Measurements from ENCODE around the gene OSBPL8. TPM values are rescaled to one million over a fixed set of nuclear protein-coding genes. Genes with fewer than 3 reads are reported as not detected.
"Not testable (repeated sequence)": the region's sequence is repeated elsewhere in the genome, so short reads cannot be mapped to it uniquely, and the experiment has no call there.

OSBPL8 gene
- total and polyA plus RNA-seq, 2 donors, result 32.7 to 41.7 TPM

- H3K4me1 ChIP-seq (ENCODE audit: control insufficient read depth in 2 of 2, insufficient read depth in 2 of 2, low read length in 2 of 2), result no peaks in the 10 kb centered on the region
- DNase-seq (ENCODE audit: low read depth in 6 of 9, low spot score in 9 of 9), result no peak
- H3K36me3 ChIP-seq (ENCODE audit: control insufficient read depth in 2 of 2, insufficient read depth in 2 of 2, low read length in 1 of 2), result no peaks in the 10 kb centered on the region
- H3K4me3 ChIP-seq (ENCODE audit: low read length in 2 of 2), result no peak overlapping the region
- no peaks in the 10 kb centered on the region for H3K9me3 ChIP-seq (ENCODE audit: control insufficient read depth in 2 of 2, insufficient read depth in 1 of 2, low read length in 1 of 2)
- WGBS, result 87% methylated on average over 9 of the region's 9 CpGs
- H3K27me3 ChIP-seq (ENCODE audit: control insufficient read depth in 2 of 2, insufficient read depth in 1 of 2, low read length in 1 of 2), result no peaks in the 10 kb centered on the region
- H3K27ac ChIP-seq (ENCODE audit: low read depth in 1 of 2, low read length in 1 of 2), result no peak overlapping the region
Observed at GRCh38 chr12:76340680-76341435, 218.7 kb downstream of the OSBPL8 start.

GRCh38 chr12:76337583-76337982 is 222.0 kb downstream of the OSBPL8 start:
- no peak overlapping the region for H3K27ac ChIP-seq (ENCODE audit: low read depth in 1 of 2, low read length in 1 of 2)
- H3K9me3 ChIP-seq (ENCODE audit: control insufficient read depth in 2 of 2, insufficient read depth in 1 of 2, low read length in 1 of 2), result no peaks in the 10 kb centered on the region
- no peak for DNase-seq (ENCODE audit: low read depth in 6 of 9, low spot score in 9 of 9)
- H3K36me3 ChIP-seq (ENCODE audit: control insufficient read depth in 2 of 2, insufficient read depth in 2 of 2, low read length in 1 of 2), result no peaks in the 10 kb centered on the region
- no peaks in the 10 kb centered on the region for H3K27me3 ChIP-seq (ENCODE audit: control insufficient read depth in 2 of 2, insufficient read depth in 1 of 2, low read length in 1 of 2)
- WGBS, result 96% methylated on average over 3 of the region's 3 CpGs
- H3K4me1 ChIP-seq (ENCODE audit: control insufficient read depth in 2 of 2, insufficient read depth in 2 of 2, low read length in 2 of 2), result no peaks in the 10 kb centered on the region
- no peak overlapping the region for H3K4me3 ChIP-seq (ENCODE audit: low read length in 2 of 2)

DNA sequence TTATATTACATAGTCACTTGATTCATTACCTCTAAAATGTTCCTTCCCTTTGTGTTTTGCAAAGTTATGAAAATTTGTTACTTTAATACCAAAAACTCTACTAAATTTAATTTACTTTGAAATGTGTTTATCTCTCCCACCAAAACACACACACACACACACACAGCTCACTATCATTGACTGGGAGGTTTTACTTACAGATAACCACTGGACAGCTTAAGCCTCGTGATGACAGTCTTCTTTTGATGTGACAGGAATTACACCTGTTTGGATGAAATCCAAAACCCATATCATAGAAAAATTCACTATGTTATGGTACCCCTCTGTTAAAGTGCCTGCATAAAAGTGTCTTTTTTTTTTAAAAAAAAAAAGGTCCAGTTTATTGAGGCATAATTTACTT is 227.0 kb downstream of the OSBPL8 start:
- H3K9me3 ChIP-seq (ENCODE audit: control insufficient read depth in 2 of 2, insufficient read depth in 1 of 2, low read length in 1 of 2), result no peaks in the 10 kb centered on the region
- H3K4me3 ChIP-seq (ENCODE audit: low read length in 2 of 2), result no peak overlapping the region
- 14% methylated on average over 1 of the region's 1 CpG for WGBS
- no peak overlapping the region for H3K27ac ChIP-seq (ENCODE audit: low read depth in 1 of 2, low read length in 1 of 2)
- no peak for DNase-seq (ENCODE audit: low read depth in 6 of 9, low spot score in 9 of 9)
- H3K4me1 ChIP-seq (ENCODE audit: control insufficient read depth in 2 of 2, insufficient read depth in 2 of 2, low read length in 2 of 2), result no peaks in the 10 kb centered on the region
- no peaks in the 10 kb centered on the region for H3K36me3 ChIP-seq (ENCODE audit: control insufficient read depth in 2 of 2, insufficient read depth in 2 of 2, low read length in 1 of 2)
- peaks cover 0 to 2% of the 10 kb centered on the region in 2 donors for H3K27me3 ChIP-seq (ENCODE audit: control insufficient read depth in 2 of 2, insufficient read depth in 1 of 2, low read length in 1 of 2)

GRCh38 chr12:76329606-76330005 is 230.0 kb downstream of the OSBPL8 start:
- Histone ChIP-seq H3K4me3 (ENCODE audit: low read length in 2 of 2) (no peak overlapping the region), H3K27me3 (ENCODE audit: control insufficient read depth in 2 of 2, insufficient read depth in 1 of 2, low read length in 1 of 2) (peaks cover 0 to 2% of the 10 kb centered on the region in 2 donors), H3K36me3 (ENCODE audit: control insufficient read depth in 2 of 2, insufficient read depth in 2 of 2, low read length in 1 of 2) (no peaks in the 10 kb centered on the region), H3K27ac (ENCODE audit: low read depth in 1 of 2, low read length in 1 of 2) (no peak overlapping the region), H3K9me3 (ENCODE audit: control insufficient read depth in 2 of 2, insufficient read depth in 1 of 2, low read length in 1 of 2) (no peaks in the 10 kb centered on the region), H3K4me1 (ENCODE audit: control insufficient read depth in 2 of 2, insufficient read depth in 2 of 2, low read length in 2 of 2) (no peaks in the 10 kb centered on the region)
- WGBS, result 98% methylated on average over 5 of the region's 5 CpGs
- DNase-seq (ENCODE audit: low read depth in 6 of 9, low spot score in 9 of 9), result no peak

GRCh38 chr12:76329159-76329558 is 230.4 kb downstream of the OSBPL8 start:
- no peaks in the 10 kb centered on the region for H3K9me3 ChIP-seq (ENCODE audit: control insufficient read depth in 2 of 2, insufficient read depth in 1 of 2, low read length in 1 of 2)
- 96% methylated on average over 2 of the region's 2 CpGs for WGBS
- H3K4me1 ChIP-seq (ENCODE audit: control insufficient read depth in 2 of 2, insufficient read depth in 2 of 2, low read length in 2 of 2), result no peaks in the 10 kb centered on the region
- H3K27ac ChIP-seq (ENCODE audit: low read depth in 1 of 2, low read length in 1 of 2), result no peak overlapping the region
- H3K4me3 ChIP-seq (ENCODE audit: low read length in 2 of 2), result no peak overlapping the region
- peaks cover 0 to 2% of the 10 kb centered on the region in 2 donors for H3K27me3 ChIP-seq (ENCODE audit: control insufficient read depth in 2 of 2, insufficient read depth in 1 of 2, low read length in 1 of 2)
- no peaks in the 10 kb centered on the region for H3K36me3 ChIP-seq (ENCODE audit: control insufficient read depth in 2 of 2, insufficient read depth in 2 of 2, low read length in 1 of 2)
- DNase-seq (ENCODE audit: low read depth in 6 of 9, low spot score in 9 of 9), result no peak

- DNase-seq (ENCODE audit: low read depth in 6 of 9, low spot score in 9 of 9); H3K27me3 ChIP-seq (ENCODE audit: control insufficient read depth in 2 of 2, insufficient read depth in 1 of 2, low read length in 1 of 2); H3K36me3 ChIP-seq (ENCODE audit: control insufficient read depth in 2 of 2, insufficient read depth in 2 of 2, low read length in 1 of 2); H3K9me3 ChIP-seq (ENCODE audit: control insufficient read depth in 2 of 2, insufficient read depth in 1 of 2, low read length in 1 of 2); H3K27ac ChIP-seq (ENCODE audit: low read depth in 1 of 2, low read length in 1 of 2); H3K4me3 ChIP-seq (ENCODE audit: low read length in 2 of 2); H3K4me1 ChIP-seq (ENCODE audit: control insufficient read depth in 2 of 2, insufficient read depth in 2 of 2, low read length in 2 of 2): not testable (repeated sequence)
- WGBS, result 85% methylated on average over 30 of the region's 32 CpGs
Observed at GRCh38 chr12:76319595-76320319, 239.8 kb downstream of the OSBPL8 start.

DNA sequence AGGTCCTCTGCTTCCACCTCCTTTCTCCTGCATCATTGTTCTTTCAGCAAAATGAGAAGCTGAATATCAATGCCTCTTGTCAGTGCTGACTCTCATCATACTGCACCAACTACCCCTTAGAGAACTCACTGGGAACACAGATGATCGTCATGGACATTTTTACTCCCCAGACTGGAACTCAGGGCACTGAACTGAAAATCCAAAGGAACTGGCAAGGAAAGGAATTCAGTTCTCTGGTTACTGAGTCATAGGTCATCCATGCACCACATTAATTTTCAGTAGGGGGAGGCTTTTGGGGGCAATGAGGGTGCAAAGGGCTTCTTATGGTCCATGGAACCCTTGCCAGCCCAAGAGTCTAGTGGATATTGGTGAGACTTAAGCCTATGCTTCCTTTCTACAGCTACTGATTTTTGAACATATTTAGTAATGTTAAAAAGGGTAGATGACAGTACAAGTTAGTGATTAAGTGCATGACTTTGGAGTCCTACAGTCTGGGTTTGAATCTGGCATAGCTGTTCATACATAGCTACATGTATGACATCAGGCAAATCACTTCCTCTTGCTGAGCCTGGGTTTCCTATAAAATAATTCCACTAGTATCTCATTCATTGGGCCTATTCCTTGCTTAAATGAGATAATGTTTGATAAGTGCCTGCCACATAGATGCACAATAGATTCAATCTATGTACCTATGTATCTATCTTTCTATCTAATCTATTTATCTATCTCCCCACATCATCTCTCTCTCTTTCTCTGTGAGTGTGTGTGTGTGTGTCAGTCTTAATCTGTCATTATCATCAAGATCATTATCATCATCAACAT is 240.6 kb downstream of the OSBPL8 start:
- 95% methylated on average over 1 of the region's 1 CpG for WGBS
- no peak overlapping the region for H3K4me3 ChIP-seq (ENCODE audit: low read length in 2 of 2)
- no peaks in the 10 kb centered on the region for H3K27me3 ChIP-seq (ENCODE audit: control insufficient read depth in 2 of 2, insufficient read depth in 1 of 2, low read length in 1 of 2)
- H3K36me3 ChIP-seq (ENCODE audit: control insufficient read depth in 2 of 2, insufficient read depth in 2 of 2, low read length in 1 of 2), result no peaks in the 10 kb centered on the region
- no peaks in the 10 kb centered on the region for H3K4me1 ChIP-seq (ENCODE audit: control insufficient read depth in 2 of 2, insufficient read depth in 2 of 2, low read length in 2 of 2)
- no peaks in the 10 kb centered on the region for H3K9me3 ChIP-seq (ENCODE audit: control insufficient read depth in 2 of 2, insufficient read depth in 1 of 2, low read length in 1 of 2)
- H3K27ac ChIP-seq (ENCODE audit: low read depth in 1 of 2, low read length in 1 of 2), result no peak overlapping the region
- no peak for DNase-seq (ENCODE audit: low read depth in 6 of 9, low spot score in 9 of 9)

DNA sequence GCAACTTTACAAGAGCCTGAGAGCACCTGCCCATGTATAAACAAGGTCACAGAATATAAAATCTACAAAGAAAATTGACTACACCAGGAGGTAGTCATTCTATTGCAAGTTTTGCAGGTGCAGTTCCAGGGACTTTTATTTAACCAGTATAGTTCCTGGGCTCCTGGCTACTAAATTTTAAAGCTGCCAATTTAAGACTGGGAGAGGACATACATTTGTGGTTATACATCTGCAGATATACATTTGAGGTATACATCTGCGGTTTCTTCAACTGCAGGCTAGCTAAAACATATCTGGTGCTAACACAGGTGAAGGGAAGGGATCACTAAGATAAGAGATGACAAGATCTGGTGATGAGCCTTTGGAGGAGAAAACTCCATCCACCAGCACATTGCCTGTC is 241.6 kb downstream of the OSBPL8 start:
- DNase-seq (ENCODE audit: low read depth in 6 of 9, low spot score in 9 of 9), result no peak
- no peak overlapping the region for H3K4me3 ChIP-seq (ENCODE audit: low read length in 2 of 2)
- no peaks in the 10 kb centered on the region for H3K36me3 ChIP-seq (ENCODE audit: control insufficient read depth in 2 of 2, insufficient read depth in 2 of 2, low read length in 1 of 2)
- 96% methylated on average over 1 of the region's 1 CpG for WGBS
- H3K9me3 ChIP-seq (ENCODE audit: control insufficient read depth in 2 of 2, insufficient read depth in 1 of 2, low read length in 1 of 2), result no peaks in the 10 kb centered on the region
- no peaks in the 10 kb centered on the region for H3K4me1 ChIP-seq (ENCODE audit: control insufficient read depth in 2 of 2, insufficient read depth in 2 of 2, low read length in 2 of 2)
- H3K27ac ChIP-seq (ENCODE audit: low read depth in 1 of 2, low read length in 1 of 2), result no peak overlapping the region
- no peaks in the 10 kb centered on the region for H3K27me3 ChIP-seq (ENCODE audit: control insufficient read depth in 2 of 2, insufficient read depth in 1 of 2, low read length in 1 of 2)

- Histone ChIP-seq H3K4me1 (ENCODE audit: control insufficient read depth in 2 of 2, insufficient read depth in 2 of 2, low read length in 2 of 2) (no peaks in the 10 kb centered on the region), H3K4me3 (ENCODE audit: low read length in 2 of 2) (no peak overlapping the region), H3K36me3 (ENCODE audit: control insufficient read depth in 2 of 2, insufficient read depth in 2 of 2, low read length in 1 of 2) (no peaks in the 10 kb centered on the region), H3K27me3 (ENCODE audit: control insufficient read depth in 2 of 2, insufficient read depth in 1 of 2, low read length in 1 of 2) (no peaks in the 10 kb centered on the region), H3K9me3 (ENCODE audit: control insufficient read depth in 2 of 2, insufficient read depth in 1 of 2, low read length in 1 of 2) (no peaks in the 10 kb centered on the region), H3K27ac (ENCODE audit: low read depth in 1 of 2, low read length in 1 of 2) (no peak overlapping the region)
- 93% methylated on average over 7 of the region's 7 CpGs for WGBS
- DNase-seq (ENCODE audit: low read depth in 6 of 9, low spot score in 9 of 9), result no peak
Observed at GRCh38 chr12:76316468-76316867, 243.1 kb downstream of the OSBPL8 start.

Measured in thymus (tissue), 11 donors.